Loucy (cell line): Measurements from ENCODE around the gene KIRREL3.

ENCODE experiments used
- CTCF ChIP-seq: fragments of 200-600 bp; sonication (generic); conservative IDR thresholded peaks from 2 replicates; pipeline ENCODE4 v1.5.1; 2014; ENCODE audit warnings: mild to moderate bottlenecking, antibody characterized with exemption, low read length
- EZH2phosphoT487 ChIP-seq: fragments of 200-600 bp; IDR thresholded peaks from 2 replicates; pipeline ENCODE4 v1.6.1; 2018; ENCODE audit warnings: antibody characterized with exemption, mild to moderate bottlenecking, moderate library complexity, borderline replicate concordance

DNA sequence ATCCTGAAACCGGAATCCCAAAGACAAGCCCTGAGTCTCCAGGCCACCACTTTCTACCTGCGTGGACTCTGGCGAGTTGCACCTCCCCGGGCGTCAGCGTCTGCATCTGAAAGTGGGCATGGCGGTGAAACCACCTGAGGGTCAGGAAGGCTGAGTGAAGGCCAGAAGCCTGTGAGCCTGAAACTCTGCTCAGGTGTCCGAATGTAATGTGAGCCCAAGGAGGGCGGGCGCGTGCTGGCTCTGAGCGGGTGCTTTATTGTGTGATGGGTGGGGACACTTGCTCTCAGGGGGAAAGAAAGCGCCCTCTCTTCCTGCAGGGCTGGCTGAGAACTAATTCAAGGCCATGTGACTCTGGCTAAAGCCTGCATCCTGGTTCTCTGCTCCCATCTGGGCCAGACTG lies 509.5 kb downstream of the KIRREL3 start:
- TF ChIP-seq CTCF (no peak), EZH2phosphoT487 (no peak)
